GM19240 (cell line): Measurements from ENCODE around the gene PDZD2.
"Not testable (repeated sequence)": the region's sequence is repeated elsewhere in the genome, so short reads cannot be mapped to it uniquely, and the experiment has no call there.

Source experiments
- DNase-seq: peaks from one replicate; pipeline ENCODE4 v3.0.0; 2011; ENCODE audit warnings: low spot score; ENCODE audit not compliant: insufficient read length

PDZD2 gene

DNA sequence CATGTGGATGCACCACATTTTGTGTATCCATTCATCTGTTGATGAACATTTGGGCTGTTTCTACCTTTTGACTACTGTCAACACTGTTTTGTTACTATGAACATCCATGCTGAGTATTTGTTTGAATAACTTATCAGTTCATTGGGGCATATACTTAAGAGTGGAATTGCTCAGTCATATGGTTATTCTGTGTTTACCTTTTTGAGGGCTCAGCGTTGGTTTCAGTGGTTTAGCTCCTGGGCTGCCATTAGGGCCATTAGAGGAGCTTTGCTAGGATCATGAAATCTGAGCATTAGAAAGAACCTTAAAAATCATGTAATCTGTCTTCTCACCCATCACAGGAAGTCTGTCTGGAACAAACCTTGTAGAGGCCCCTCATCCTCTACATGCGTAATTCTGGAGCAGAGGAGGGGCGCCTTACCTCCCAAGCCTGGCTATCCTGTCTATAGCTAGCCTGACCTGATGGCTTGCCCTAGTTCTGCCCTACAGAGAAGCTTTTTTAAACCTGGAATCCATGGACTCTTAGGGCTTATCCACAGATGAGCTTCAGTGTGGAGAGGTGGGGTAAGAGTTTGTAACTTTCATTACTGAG is 92.9 kb downstream of the PDZD2 start:
- DNase-seq = no peak

GRCh38 chr5:31732821-31733220 is 93.9 kb downstream of the PDZD2 start:
- not testable (repeated sequence) for DNase-seq

DNA sequence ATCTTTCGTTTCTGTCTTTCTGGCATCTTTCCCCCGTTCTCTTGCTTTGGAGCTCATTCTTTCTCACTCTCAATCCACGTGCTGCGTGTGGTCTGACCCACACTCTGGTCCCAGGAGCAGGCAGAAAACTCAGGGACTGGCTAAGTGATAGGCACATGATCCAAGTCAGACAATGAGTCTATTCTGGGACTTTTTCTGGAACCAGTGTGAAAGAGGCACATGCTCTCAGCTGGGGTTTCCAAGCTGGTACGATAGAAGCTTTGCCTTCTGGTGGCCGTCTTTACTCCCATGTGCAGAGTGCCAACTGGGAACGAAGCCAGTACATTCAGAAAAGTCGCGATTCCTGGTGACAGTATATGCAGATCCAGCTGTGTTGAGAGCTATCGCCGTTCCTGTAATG is 94.4 kb downstream of the PDZD2 start:
- no peak for DNase-seq

- DNase-seq = no peak
Observed at GRCh38 chr5:31736127-31736526, 97.2 kb downstream of the PDZD2 start.

DNA sequence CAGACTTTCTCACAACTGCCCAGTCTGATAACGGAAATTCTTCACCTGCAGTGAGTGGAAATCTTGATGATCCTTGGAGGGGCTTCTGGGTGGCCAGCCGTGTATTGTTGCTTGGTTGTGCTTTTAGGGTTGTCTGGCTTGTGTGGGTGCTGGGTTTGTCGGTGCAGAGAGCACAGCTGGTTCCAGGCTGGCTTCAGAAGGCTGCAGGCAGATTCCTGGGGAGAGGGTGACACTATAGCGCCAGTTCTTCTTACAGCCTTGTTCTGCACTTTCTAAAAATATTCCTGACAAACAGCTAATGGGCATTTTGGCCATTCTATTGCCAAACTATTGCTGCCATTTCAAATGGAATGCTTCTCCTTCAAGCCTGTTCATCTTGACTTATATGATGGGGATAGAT is 99.3 kb downstream of the PDZD2 start:
- no peak for DNase-seq

DNA sequence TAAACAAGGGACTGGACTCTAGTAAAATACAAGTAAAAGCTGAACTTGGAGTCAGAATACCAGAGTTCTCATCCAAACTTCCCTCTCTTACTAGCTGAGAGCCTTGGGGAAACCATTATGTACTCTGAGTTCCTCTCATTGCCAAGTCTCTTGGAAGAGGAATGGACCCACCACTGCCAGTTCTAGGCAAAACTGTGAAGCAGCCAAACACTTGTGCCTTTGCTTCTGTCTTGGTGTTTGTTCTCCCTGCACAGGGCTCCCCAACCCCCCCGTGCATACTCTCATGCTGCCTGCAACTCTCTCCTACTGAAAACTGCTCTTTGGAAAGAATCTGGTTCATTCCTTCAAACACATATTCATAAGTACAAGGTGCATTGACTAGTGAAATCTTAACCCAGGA is 102.6 kb downstream of the PDZD2 start:
- DNase-seq = no peak

DNA sequence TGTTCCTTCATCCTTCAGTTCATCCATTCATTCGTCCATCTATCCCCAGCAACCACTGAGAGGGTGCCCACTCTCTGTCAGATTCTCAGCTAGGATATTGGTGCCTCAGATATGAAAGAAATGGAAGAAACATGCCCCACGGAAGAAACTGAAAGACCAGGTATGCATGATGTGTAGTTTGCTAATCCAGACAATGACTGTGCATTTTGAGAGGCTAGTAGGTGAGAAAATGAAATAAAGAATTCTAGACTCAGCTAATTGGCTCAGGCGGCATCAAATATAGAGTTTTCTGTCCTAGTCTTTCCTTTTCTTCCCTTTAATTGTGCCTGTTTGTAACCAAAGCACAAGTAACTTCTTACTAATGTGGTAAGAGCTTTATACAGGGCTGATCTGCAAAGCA is 104.7 kb downstream of the PDZD2 start:
- no peak for DNase-seq

- no peak for DNase-seq
Observed at GRCh38 chr5:31748458-31749172, 109.7 kb downstream of the PDZD2 start.

- no peak for DNase-seq
Observed at GRCh38 chr5:31750215-31750614, 111.3 kb downstream of the PDZD2 start.

- DNase-seq = no peak
Observed at GRCh38 chr5:31751610-31752009, 112.7 kb downstream of the PDZD2 start.

- no peak for DNase-seq
Observed at GRCh38 chr5:31753700-31754357, 114.9 kb downstream of the PDZD2 start.

DNA sequence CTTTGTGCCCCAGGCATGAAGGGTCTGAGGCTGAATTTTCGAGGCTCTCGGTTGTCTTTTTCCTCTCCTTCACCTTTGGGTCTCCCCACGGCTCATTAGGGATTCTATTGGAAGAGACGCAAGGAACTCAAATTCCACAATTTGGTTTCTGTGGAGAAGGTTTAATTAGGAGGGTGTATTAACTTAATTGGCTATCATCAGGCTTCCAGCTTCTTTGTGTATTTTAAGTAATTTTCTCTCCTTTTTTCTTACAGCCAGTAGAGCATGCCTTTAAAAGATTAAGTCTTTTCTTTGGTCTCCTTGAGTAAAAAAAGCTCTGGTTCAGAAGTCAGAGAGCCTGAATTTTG is 115.4 kb downstream of the PDZD2 start:
- DNase-seq = no peak

DNA sequence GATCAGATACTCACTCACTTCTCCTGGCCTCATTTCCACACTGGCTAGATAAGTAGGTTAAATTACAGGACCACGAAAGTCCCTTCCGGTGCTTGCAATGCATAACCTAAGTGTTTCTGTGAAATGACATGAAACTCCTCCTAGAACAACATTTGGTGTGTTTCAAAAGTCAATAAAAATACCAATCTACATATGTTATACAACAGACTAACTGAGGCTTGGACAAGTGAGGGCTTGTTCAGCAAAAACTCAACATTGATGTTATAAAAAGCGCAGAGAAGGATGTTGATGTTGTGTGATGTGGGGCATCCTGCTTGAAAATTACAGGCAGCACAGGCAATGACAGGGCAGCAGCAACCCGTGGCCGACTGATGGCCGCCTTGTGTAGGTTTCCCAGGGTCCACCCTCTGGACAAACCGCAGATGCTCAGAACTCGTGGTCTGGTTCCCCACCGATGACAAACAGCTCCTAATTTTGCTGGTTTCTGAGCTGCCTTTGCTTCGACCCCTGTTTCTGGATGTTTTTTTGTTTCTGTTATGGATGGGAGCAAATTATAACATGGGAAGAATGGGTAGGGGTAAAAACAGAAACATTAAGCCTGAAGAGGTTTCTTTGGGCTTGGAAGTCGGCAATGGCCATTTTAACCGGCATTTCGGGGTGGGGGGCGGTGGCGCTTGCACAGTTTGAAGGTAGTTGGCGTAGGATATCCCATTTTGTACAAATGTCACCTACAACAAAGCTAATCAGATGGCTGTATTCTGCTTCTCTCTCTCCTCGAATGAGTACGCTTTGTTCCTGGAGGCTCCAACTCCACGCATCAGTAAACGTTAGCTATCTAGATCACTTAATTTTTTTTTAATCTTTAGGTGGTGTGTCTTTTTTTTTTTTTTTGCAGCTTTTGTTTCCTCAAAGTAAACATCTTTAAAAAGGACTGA is 116.1 kb downstream of the PDZD2 start:
- no peak for DNase-seq

GRCh38 chr5:31755676-31756230 is 116.8 kb downstream of the PDZD2 start:
- DNase-seq = no peak

GRCh38 chr5:31757806-31758205 is 118.9 kb downstream of the PDZD2 start:
- DNase-seq = no peak

DNA sequence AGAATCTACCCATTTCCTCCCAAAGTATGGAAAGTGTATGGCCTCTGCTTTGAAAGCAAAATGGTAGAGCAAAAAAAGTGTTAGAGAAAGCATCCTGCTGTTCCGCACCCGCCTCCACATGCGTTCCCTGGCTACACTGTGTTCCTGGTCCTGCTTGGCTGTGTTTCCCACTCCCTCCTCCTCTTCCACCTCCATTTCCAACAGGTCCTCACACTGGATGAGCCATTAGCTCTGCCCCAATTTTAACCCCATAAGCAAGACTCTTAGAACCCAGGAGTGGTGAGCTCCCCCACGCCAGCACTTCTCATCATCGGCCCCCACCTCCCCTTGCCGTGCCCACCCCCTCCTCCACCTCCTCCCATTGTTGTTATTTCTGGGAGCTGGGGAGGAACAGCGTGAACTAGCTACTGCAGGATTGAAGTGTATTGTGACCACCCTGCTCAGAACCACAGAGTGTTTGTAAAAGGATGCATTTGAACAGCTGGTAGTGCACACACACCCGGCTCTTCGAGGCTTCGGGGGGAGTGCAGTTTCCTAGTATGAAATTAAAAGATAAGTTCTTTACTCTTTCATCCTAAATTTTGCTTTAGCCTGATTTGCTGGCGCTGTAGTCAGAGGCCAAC is 120.0 kb downstream of the PDZD2 start:
- DNase-seq = no peak

DNA sequence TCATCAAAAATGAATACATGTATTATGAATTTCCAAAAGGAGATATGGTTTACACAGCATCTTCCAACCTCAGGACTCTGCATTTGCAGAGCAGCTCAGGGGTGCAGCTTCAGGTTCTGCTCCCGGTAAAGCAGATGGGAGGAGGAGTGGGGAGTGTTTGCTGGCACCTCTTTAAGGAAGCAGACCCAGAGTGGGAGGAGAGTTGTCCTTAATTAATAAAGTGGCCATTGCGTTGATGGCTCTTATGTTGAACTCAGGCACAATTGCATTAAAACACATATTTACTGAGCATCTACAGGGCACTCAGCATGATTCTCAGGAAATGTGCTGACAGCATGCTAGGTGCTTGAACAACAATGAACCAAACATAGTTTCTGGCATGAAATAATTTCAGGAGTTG is 121.0 kb downstream of the PDZD2 start:
- no peak for DNase-seq

GRCh38 chr5:31761877-31762276 is 122.9 kb downstream of the PDZD2 start:
- DNase-seq = no peak

DNA sequence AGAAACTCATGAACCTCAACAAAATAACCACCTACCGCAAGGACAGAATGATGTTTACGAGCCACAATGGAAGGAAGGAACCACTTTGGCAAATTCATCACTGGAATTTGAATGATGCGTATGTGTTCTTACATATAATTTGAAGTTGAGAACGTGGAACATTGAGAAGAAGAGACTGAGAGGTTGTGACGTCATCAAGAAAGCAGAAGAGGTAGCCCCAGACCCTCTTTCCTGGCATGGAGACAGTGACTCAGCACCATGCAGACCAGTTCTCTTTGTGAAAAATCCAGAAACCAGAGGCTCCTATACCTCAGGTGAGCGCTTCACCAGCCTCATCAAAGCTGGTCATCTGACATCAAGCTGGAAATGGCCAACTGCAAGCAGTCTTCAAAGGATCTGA is 124.5 kb downstream of the PDZD2 start:
- DNase-seq = no peak

GRCh38 chr5:31764687-31765086 is 125.8 kb downstream of the PDZD2 start:
- DNase-seq = not testable (repeated sequence)
